Loucy (cell line): Measurements from ENCODE around the gene RMC1.

ENCODE experiments used
- H2AFZ ChIP-seq: fragments of 200-600 bp; sonication (generic); 2 replicates; pipeline ENCODE4 v1.6.0; 2016; ENCODE audit warnings: antibody characterized with exemption, mild to moderate bottlenecking, low read length, moderate library complexity
- H3F3A ChIP-seq: fragments of 200-600 bp; 2 replicates; pipeline ENCODE4 v1.6.0; 2016; ENCODE audit warnings: antibody characterized with exemption, low read depth, mild to moderate bottlenecking
- H3K27me3 ChIP-seq: fragments of 200-600 bp; sonication (generic); 2 replicates; pipeline ENCODE4 v1.6.1; 2014; ENCODE audit warnings: low read length, mild to moderate bottlenecking; ENCODE audit not compliant: insufficient read depth, poor library complexity, severe bottlenecking
- H3K36me3 ChIP-seq: fragments of 200-600 bp; sonication (generic); 2 replicates; pipeline ENCODE4 v1.6.1; 2016; ENCODE audit warnings: low read length; ENCODE audit not compliant: insufficient read depth
- H3K4me1 ChIP-seq: fragments of 200-600 bp; sonication (generic); 2 replicates; pipeline ENCODE4 v1.5.1; 2014; ENCODE audit warnings: low read length, mild to moderate bottlenecking; ENCODE audit not compliant: insufficient read depth, poor library complexity, severe bottlenecking
- H3K4me2 ChIP-seq: fragments of 200-600 bp; sonication (generic); 2 replicates; pipeline ENCODE4 v1.6.0; 2014; ENCODE audit warnings: antibody characterized with exemption, low read length, low read depth, mild to moderate bottlenecking; ENCODE audit not compliant: poor library complexity, severe bottlenecking
- H3K4me3 ChIP-seq: fragments of 200-600 bp; sonication (generic); 2 replicates; pipeline ENCODE4 v1.5.1; 2014; ENCODE audit warnings: low read length, mild to moderate bottlenecking, mixed read lengths; ENCODE audit not compliant: poor library complexity, severe bottlenecking
- H3K79me2 ChIP-seq: fragments of 200-600 bp; sonication (generic); 2 replicates; pipeline ENCODE4 v1.6.1; 2014; ENCODE audit warnings: low read length; ENCODE audit not compliant: insufficient read depth
- H3K9ac ChIP-seq: fragments of 200-600 bp; sonication (generic); 2 replicates; pipeline ENCODE4 v1.6.0; 2014; ENCODE audit warnings: mild to moderate bottlenecking, low read depth, low read length, moderate library complexity; ENCODE audit not compliant: poor library complexity, severe bottlenecking
- H3K9me2 ChIP-seq: fragments of 200-600 bp; sonication (generic); replicated peaks from 2 replicates; pipeline ENCODE4 v1.6.1; 2016; ENCODE audit warnings: low read depth, low read length, mixed read lengths
- H3K9me3 ChIP-seq: fragments of 200-600 bp; sonication (generic); 2 replicates; pipeline ENCODE4 v1.6.1; 2014; ENCODE audit warnings: mild to moderate bottlenecking, antibody characterized with exemption, low read length, low read depth; ENCODE audit not compliant: insufficient read depth
- H4K20me1 ChIP-seq: fragments of 200-600 bp; sonication (generic); 2 replicates; pipeline ENCODE4 v1.6.0; 2014; ENCODE audit warnings: antibody characterized with exemption, low read length, mild to moderate bottlenecking; ENCODE audit not compliant: insufficient read depth, poor library complexity, severe bottlenecking
- EZH2phosphoT487 ChIP-seq: fragments of 200-600 bp; IDR thresholded peaks from 2 replicates; pipeline ENCODE4 v1.6.1; 2018; ENCODE audit warnings: antibody characterized with exemption, mild to moderate bottlenecking, moderate library complexity, borderline replicate concordance
- TF ChIP-seq, protein P1 (sequence below): fragments of 200-600 bp; sonication (generic); conservative IDR thresholded peaks from 2 replicates; pipeline ENCODE4 v1.5.1; 2014; ENCODE audit warnings: mild to moderate bottlenecking, antibody characterized with exemption, low read length

The RMC1 gene

DNA sequence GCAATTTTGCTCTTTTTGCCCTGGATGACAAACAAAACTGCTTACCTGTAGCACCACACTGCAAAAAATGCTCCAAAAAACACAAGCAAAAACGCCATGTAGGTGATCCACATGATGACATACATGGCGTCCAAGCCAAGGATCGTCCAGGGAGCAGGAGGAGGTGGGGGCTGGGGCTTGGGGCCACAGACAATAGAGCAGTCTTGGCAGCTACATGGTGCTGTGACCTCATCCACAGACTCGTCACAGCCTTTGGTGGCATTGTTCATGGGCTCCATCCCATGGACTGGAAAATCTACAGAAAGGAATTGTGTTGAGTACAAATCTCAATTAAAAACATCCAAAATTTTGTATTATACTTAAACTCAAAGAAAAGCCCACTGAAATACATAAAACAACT lies 56.9 kb downstream of the RMC1 start:
- H4K20me1 ChIP-seq: no peaks in the 10 kb centered on the region
- peaks cover 42% of the 10 kb centered on the region; the same call in 1 of the 2 replicates for H3K36me3 ChIP-seq
- H3K9ac ChIP-seq: no peak overlapping the region

DNA sequence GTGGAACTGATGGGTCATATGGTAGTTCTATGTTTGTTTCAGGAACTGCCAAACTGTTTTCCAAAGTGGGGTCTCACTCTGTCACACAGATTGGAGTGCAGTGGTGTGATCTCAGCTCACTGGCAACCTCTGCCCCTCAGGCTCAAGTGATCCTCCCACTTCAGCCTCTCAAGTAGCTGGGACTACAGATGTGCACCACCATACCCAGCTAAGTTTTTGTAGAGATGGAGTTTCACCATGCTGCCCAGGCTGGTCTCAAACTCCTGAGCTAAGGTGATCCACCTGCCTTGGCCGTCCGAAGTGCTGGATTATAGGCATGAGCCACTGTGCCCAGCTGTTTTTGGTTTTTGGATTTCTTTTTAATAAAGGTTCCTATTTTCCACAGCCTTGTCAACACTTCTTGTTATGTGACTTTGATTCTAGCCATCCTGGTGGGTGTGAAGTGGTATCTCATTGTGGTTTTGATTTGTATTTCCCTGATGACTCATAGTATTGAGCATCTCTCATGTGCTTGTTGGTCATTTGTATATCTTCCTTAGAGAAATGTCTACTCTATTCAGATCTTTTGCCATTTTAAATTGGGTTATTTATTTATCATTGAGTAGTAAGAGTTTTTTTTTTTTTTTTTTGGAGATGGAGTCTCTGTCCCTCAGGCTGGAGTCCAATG lies 60.2 kb downstream of the RMC1 start:
- H3K9me3 ChIP-seq: no peaks in the 10 kb centered on the region
- no peaks in the 10 kb centered on the region for H4K20me1 ChIP-seq
- no peak overlapping the region for H3K9ac ChIP-seq
- H3K4me3 ChIP-seq: no peak overlapping the region
- peaks cover 39% of the 10 kb centered on the region for H3K36me3 ChIP-seq
- no peaks in the 10 kb centered on the region for H3K9me2 ChIP-seq
- H3K79me2 ChIP-seq: no peaks in the 10 kb centered on the region
- TF ChIP-seq, protein P1, sequence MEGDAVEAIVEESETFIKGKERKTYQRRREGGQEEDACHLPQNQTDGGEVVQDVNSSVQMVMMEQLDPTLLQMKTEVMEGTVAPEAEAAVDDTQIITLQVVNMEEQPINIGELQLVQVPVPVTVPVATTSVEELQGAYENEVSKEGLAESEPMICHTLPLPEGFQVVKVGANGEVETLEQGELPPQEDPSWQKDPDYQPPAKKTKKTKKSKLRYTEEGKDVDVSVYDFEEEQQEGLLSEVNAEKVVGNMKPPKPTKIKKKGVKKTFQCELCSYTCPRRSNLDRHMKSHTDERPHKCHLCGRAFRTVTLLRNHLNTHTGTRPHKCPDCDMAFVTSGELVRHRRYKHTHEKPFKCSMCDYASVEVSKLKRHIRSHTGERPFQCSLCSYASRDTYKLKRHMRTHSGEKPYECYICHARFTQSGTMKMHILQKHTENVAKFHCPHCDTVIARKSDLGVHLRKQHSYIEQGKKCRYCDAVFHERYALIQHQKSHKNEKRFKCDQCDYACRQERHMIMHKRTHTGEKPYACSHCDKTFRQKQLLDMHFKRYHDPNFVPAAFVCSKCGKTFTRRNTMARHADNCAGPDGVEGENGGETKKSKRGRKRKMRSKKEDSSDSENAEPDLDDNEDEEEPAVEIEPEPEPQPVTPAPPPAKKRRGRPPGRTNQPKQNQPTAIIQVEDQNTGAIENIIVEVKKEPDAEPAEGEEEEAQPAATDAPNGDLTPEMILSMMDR: no peak
- no peak for TF ChIP-seq EZH2phosphoT487
- no peaks in the 10 kb centered on the region for H3K27me3 ChIP-seq
- H2AFZ ChIP-seq: no peak overlapping the region
- no peaks in the 10 kb centered on the region for H3F3A ChIP-seq
- H3K4me2 ChIP-seq: no peak overlapping the region
- no peaks in the 10 kb centered on the region for H3K4me1 ChIP-seq

More for the DNA sequence above, 56.9 kb downstream of the RMC1 start:
- Histone ChIP-seq H3F3A (no peaks in the 10 kb centered on the region), H3K4me1 (no peaks in the 10 kb centered on the region), H3K9me3 (no peaks in the 10 kb centered on the region), H3K4me3 (no peak overlapping the region), H3K9me2 (no peaks in the 10 kb centered on the region), H3K79me2 (no peaks in the 10 kb centered on the region), H3K27me3 (no peaks in the 10 kb centered on the region), H3K4me2 (no peak overlapping the region), H2AFZ (no peak overlapping the region)
- TF ChIP-seq EZH2phosphoT487: no peak
- TF ChIP-seq, protein P1: no peak

DNA sequence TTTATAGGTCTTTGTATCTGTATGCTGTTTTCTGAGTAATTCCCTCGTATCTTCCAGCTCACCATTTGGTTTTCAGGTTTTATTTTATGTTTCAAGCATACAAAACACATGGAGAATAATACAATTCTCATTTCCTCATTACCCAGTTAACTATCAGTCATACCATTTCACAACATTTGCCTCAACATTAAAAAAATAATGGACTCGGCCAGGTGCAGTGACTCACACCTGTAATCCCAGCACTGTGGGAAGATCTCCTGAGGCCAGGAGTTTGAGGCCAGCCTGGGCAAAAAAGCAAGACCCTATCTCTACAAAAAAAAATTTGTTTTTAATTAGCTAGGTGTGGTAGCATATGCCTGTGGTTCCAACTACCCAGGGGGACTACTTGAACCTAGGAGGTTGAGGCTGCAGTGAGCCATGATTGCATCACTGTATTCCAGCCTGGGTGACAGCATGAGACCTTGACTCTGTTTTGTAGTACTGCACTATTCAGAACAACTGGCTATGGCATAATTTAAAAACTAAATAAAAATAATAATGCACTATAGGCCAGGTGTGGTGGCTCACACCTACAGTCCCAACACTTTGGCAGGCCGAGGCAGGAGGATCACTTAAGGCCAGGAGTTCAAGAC lies 62.7 kb downstream of the RMC1 start:
- Histone ChIP-seq H3K36me3 (peaks cover 51% of the 10 kb centered on the region), H3K27me3 (no peaks in the 10 kb centered on the region), H3K9me2 (no peaks in the 10 kb centered on the region), H3F3A (no peaks in the 10 kb centered on the region), H3K4me2 (no peak overlapping the region), H3K9me3 (no peaks in the 10 kb centered on the region), H3K9ac (no peak overlapping the region), H3K79me2 (no peaks in the 10 kb centered on the region), H4K20me1 (no peaks in the 10 kb centered on the region), H2AFZ (no peak overlapping the region), H3K4me3 (no peak overlapping the region), H3K4me1 (no peaks in the 10 kb centered on the region)
- TF ChIP-seq EZH2phosphoT487: no peak
- TF ChIP-seq, protein P1: no peak
